Ishikawa (cell line): ENCODE data around the gene NEUROD2.

Experiments used
- CEBPB ChIP-seq: IDR thresholded peaks from 2 replicates; pipeline ENCODE4 v1.6.1; 2012
- TAF1 ChIP-seq: IDR thresholded peaks from 2 replicates; pipeline ENCODE4 v1.6.1; 2012; ENCODE audit warnings: low read depth, mild to moderate bottlenecking

GRCh38 chr17:39621523-39622379 lies 14.0 kb upstream of the NEUROD2 start:
- TF ChIP-seq CEBPB (no peak), TAF1 (0 out of 2 replicates have a peak, but pooled peaks have one; percentile 13)
